Limb (tissue), 2 donors: Measurements from ENCODE around the gene RTN4.
A peak's percentile ranks its signal among the peaks of the same experiment; 100 is the strongest.
"Not testable (repeated sequence)": the region's sequence is repeated elsewhere in the genome, so short reads cannot be mapped to it uniquely, and the experiment has no call there.

Experiments used
- DNase-seq, 2 donors: peaks; one replicate each; pipeline ENCODE4 v3.0.0-alpha.2; 2016; ENCODE audit errors: extremely low spot score in 2 of 2

Gene RTN4

GRCh38 chr2:55010149-55010591, 40.1 kb downstream of the RTN4 start:
- peak in 1 of 2 donors; percentile 34 for DNase-seq

DNA sequence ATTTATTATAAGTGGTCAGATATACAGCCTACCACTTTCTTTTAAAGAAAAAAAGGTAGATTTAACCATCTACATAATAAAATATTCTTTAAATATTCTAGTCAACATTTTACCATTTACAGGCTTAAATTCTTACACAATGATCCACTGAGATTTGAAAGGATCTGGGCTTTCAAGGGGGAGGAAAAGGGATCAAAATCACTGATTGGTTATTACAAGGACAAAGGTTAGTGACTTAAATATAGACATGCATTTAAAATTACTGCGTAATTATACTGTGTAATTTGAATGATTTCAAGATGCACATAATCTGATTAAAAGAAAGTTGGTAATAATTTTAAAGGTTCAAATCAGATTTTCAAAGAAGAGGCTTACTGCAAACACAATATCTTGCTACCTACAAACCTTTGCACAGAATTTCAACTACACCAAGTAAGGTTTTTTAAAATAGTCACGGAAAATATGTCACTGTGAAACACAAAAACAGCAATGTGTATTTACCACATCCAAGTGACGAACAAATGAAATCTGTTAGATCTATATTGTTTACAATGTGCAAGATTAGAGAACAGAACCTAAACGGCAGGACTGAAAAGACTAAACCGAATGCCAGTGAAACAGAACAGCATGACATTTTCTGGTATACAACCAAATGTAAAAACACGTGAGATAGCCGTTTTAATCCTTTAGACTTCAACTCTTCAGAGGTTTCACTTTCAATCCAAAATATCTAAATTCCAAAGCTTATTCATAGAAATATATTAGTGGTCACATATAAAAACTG, 40.8 kb downstream of the RTN4 start:
- DNase-seq: no peak

DNA sequence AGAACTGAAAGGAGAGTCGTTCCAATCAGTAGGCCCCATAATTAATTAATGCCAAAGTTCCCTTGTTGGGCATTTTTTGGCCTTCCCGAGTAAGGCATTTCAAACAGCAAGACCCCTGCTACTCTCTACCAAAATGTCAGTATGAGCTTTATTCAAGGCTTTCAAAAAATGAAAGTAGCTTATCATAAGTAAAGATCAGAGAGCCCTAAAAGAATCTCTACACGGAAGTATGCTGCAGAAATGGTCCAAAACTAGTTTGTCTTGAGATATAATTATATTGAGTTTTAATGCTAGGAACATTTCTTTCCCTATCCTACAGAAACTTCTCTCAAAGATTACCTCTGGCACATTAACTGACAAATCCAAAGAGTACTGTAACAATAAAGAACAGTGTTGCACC, 43.9 kb downstream of the RTN4 start:
- no peak for DNase-seq

GRCh38 chr2:55003706-55004639, 46.3 kb downstream of the RTN4 start:
- DNase-seq: no peak

GRCh38 chr2:55001716-55002115, 48.5 kb downstream of the RTN4 start:
- no peak for DNase-seq

DNA sequence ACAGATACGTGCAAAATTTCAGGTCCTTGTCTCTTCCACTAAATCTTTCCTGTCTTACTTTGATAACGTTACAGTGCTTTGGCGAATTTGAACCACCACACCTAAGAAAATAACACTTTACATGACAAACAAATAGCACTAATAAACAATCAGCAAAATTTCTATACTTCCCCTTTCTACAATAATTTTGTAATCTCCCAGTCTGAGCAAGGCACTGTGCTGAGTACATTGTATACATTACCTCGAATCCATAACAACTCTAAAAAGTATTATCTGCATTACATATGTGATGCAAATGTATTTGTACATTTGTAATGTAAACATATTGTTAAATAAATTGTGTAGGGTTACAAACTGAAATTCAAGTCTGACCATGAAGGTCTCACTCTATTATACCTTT, 49.9 kb downstream of the RTN4 start:
- DNase-seq: no peak

GRCh38 chr2:54999182-54999581, 51.1 kb downstream of the RTN4 start:
- peak; percentile 36 to 70 for DNase-seq

DNA sequence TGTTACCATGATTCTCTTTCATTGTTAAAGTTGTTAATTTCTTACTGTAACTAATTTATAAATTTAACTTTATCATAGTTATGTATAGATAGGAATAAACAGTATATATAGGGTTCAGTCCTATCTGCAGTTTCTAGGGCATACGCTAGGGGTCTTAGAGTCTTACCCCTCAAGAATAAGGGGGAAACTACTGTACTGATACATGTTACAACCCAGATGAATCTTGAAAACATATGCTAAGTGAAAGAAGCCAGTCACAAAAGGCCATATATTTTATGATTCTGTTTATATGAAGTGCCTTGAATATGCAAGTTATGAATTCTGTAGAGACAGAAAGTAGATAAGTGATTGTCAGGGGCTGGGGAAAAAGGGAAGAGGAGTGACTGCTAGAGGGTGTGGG, 52.4 kb downstream of the RTN4 start:
- DNase-seq: no peak

DNA sequence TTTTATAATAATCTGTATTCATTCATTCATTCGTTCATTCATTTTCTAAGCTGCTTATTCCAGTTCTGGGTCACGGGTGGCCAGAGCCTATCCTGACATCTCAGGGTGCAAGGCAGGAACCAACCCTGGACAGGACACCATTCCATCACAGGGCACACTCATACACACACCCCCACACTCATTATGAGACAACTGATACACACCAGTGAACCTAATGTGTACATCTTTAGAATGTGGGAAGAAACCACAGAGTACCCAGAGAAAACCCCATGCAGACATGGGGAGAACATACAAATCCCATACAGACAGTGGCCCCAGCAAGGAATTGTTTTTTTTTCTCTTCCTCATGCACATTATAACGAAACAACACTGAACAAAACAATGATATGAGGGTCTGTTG, 54.7 kb downstream of the RTN4 start:
- no peak for DNase-seq

GRCh38 chr2:54990694-54991093, 59.6 kb downstream of the RTN4 start:
- not testable (repeated sequence) for DNase-seq

- DNase-seq: no peak
Observed at GRCh38 chr2:54988612-54989011, 61.6 kb downstream of the RTN4 start.

DNA sequence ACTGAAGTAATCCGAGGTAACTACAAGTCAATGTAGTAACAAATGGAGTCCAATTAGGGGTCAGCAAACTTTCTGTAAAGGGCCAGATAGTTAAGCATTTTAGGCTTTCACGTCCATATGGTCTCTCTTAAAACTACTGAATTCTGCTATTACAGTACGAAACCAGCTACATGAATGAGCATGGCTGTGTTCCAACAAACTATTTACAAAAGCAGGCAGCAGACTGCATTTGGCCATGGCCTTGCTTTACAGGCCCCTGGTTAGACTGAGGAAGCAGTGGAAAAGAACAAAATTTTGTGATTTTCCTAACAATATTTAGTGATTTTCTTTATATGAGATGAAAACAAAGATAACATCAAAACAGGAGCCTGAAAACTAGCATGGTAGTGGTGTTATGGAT, 64.0 kb downstream of the RTN4 start:
- no peak for DNase-seq

DNA sequence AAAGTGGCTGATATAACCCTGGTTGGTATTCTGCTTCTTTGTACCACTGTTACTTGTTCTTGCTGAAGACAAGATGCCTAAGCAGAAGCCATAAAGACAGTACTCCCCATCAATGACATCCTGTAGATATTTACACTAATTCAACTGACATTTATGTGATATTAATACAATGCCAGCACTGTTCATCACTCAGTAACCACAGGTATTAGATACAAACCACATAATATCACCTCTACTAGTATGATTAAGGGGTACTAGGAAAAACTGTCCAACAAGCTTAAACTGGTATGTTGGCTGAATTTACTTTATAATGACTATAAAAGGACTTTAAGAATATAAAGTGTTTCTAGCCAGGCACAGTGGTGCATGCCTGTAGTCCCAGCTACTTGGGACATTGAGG, 65.8 kb downstream of the RTN4 start:
- DNase-seq: no peak

DNA sequence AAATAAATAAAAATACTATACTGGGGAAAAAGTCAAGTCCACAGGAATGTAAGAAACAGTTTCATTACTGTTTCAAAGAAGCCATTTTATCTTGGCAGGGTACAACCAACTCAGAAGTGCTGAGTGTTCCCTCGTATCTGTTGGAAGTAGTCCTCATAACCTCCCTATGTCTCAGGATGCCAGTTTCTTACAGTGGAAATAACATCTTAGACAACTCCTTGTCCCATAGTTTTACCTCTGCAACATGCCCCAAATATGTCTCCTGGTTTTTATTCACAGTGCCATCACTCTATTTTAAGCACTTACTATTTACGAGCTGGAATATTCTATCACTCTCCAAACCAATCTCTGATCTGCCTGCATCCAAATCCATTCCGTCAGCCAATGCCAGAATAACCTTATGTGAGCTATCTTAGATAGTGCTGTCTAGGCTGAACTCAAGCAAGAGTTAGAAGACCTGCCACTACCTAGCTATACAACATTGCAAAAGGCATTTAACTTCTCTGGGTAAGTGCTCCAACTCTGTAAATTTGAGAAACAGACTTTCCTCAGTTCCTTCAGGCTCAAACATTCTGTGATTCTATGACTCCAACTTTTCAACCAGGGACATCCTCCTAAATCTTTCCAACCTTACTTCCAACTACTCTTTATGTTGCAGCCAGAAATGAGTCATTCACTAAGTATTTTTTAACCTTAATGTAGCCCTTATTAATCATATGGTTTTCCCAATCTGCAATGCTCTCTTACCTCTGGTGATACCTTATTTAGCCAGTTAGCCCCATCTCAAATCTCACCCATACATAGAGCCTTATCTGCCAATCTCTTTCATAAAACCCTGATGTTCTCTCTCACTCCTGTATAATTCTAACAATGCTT, 66.7 kb downstream of the RTN4 start:
- DNase-seq: no peak

- DNase-seq: no peak
Observed at GRCh38 chr2:54981385-54981784, 68.9 kb downstream of the RTN4 start.

DNA sequence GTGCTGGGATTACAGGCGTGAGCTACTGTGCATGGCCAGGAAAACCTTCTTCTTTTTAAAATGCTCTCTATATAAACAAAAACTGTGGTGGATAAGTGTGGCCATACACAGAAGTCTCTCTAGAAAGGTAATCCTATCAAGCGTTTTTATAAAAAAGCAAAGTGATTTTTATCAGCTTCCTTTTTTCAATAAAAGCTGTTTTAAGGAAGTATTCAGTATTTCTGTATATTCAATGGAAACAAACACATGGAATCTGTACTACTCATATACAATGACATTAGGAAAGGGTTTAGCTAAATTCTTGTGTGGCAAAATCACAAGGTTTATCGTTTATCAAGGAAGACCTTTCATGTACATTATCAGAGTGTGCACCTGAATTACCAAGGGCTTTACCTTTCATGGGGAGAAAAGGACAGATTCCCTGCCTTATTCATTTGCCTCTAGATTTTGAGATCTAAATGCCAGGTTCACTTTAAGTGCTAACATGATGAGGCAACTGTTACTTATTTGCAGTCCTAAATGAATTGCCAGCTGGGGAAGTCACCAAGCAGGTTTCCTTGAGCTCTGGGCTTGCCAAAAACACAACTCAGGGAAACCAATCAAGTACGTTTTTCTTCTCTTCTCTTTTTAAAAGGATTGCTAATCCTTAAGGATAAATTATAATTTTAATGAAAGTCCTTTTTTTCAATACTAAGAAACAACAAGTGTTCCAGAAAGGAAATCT, 70.8 kb downstream of the RTN4 start:
- DNase-seq: no peak

DNA sequence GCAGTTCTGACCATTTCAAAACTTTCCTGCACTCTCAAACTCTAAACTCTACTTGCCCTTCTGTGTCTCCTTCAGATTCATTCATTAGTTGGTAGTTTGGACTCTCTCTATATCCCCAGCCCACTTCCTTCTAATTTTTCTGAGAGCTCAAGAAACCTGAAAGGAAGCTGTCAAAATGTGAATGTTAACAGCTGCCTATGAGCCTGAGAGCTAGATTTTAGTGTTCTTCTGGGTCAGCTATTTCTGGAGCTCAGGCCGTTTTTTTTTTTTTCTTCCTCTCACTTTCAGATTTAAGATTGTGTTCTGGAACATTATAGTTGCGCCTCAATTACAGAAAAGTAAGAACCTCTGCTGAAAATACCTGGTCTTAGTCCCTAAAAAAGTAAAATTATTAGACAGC, 73.1 kb downstream of the RTN4 start:
- no peak for DNase-seq

GRCh38 chr2:54975598-54976492, 74.4 kb downstream of the RTN4 start:
- DNase-seq: no peak

DNA sequence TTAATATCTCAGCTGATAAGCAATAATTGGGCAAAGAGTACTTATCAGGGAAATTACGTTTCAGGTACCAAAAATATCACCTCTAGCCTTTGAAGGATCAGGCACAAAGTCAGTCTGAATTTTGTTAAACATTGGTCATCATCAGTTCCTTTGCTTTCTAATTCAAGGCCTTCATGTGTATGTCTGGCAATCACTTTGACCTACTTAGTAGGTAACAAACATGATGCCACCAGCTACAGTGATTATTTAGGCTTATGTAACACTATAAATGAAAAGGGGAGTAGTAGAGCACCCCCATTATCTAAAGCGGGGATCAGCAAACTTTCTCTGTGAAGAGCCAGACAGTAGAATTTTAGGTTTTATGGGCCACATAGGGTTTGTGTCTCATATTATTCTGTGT, 75.1 kb downstream of the RTN4 start:
- no peak for DNase-seq

GRCh38 chr2:54969940-54970338, 80.3 kb downstream of the RTN4 start:
- DNase-seq: no peak
